AG10803 (cell line): ENCODE measurements around the gene HTD2.

Experiments
- DNase-seq: peaks from one replicate; pipeline ENCODE4 v3.0.0; 2010; ENCODE audit warnings: low read depth
- H3K4me3 ChIP-seq: 2 replicates; pipeline ENCODE4 v1.5.1; 2011; ENCODE audit warnings: mild to moderate bottlenecking, low read length, control low read depth
- TF ChIP-seq, protein P1 (sequence below): conservative IDR thresholded peaks from 2 replicates; pipeline ENCODE4 v1.5.1; 2011; ENCODE audit warnings: mild to moderate bottlenecking, low read length, control low read depth, inconsistent platforms

The HTD2 gene

DNA sequence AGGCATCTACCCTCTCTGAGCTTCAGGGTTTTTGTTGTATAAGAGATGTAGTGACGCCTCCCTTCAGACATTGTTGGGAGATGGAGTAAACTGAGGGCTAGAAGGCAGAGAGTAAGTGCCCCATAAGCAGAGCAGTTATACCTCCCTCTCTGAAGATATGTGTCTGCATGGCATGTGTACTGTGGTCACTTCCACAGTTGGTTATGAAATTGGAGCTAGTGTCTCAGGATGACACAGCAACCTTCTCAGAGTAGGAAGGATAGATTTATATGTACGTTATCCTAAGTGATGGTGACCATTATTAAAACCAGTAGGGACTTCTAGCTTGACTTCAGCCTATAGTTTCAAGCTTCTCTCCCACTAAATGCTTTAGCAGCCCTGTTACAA is 44.3 kb downstream of the HTD2 start:
- H3K4me3 ChIP-seq, result no peak overlapping the region
- peak; percentile 68 for DNase-seq
- TF ChIP-seq, protein P1, sequence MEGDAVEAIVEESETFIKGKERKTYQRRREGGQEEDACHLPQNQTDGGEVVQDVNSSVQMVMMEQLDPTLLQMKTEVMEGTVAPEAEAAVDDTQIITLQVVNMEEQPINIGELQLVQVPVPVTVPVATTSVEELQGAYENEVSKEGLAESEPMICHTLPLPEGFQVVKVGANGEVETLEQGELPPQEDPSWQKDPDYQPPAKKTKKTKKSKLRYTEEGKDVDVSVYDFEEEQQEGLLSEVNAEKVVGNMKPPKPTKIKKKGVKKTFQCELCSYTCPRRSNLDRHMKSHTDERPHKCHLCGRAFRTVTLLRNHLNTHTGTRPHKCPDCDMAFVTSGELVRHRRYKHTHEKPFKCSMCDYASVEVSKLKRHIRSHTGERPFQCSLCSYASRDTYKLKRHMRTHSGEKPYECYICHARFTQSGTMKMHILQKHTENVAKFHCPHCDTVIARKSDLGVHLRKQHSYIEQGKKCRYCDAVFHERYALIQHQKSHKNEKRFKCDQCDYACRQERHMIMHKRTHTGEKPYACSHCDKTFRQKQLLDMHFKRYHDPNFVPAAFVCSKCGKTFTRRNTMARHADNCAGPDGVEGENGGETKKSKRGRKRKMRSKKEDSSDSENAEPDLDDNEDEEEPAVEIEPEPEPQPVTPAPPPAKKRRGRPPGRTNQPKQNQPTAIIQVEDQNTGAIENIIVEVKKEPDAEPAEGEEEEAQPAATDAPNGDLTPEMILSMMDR, result no peak

DNA sequence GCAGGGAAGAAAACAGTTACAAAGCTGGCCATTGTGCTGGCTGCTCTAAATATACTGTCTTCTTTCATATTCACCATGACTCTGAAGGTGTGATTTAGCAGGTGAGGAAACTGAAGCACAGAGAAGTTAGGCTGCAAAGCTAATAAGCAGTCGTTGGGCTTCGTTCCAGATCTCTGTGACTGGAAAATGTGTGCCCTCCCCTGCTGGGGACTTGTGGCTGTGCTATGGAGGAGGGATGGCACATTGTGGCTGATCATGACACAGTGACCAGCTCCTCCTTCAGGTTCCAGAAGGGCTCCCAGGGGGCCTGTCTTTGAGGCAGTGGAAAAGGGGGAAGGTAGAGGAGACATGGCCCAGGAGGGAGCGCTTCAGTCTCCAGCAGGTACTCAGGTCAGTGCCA is 45.6 kb downstream of the HTD2 start:
- DNase-seq, result no peak
- H3K4me3 ChIP-seq, result no peak overlapping the region
- TF ChIP-seq, protein P1, result no peak

DNA sequence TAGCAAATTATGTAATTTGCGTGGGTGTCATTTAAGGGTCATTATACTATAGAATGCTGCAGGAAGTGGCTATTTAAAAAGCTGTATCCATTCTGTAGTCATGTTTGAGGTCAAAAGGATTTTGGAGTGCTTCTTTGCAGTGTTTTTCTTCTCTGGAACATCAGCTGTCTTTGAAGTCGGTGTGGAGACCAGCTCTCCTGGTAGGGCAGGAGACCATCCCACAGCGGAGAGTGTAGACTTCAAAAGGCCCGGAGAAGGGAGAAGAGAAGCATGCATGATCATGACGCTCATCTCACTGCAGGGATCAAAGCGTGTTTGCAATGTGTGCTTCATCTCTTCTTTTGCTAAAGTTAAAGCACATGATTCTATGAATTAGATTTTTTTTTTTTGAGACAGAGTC is 46.3 kb downstream of the HTD2 start:
- no peak for DNase-seq
- TF ChIP-seq, protein P1, result no peak
- no peak overlapping the region for H3K4me3 ChIP-seq

DNA sequence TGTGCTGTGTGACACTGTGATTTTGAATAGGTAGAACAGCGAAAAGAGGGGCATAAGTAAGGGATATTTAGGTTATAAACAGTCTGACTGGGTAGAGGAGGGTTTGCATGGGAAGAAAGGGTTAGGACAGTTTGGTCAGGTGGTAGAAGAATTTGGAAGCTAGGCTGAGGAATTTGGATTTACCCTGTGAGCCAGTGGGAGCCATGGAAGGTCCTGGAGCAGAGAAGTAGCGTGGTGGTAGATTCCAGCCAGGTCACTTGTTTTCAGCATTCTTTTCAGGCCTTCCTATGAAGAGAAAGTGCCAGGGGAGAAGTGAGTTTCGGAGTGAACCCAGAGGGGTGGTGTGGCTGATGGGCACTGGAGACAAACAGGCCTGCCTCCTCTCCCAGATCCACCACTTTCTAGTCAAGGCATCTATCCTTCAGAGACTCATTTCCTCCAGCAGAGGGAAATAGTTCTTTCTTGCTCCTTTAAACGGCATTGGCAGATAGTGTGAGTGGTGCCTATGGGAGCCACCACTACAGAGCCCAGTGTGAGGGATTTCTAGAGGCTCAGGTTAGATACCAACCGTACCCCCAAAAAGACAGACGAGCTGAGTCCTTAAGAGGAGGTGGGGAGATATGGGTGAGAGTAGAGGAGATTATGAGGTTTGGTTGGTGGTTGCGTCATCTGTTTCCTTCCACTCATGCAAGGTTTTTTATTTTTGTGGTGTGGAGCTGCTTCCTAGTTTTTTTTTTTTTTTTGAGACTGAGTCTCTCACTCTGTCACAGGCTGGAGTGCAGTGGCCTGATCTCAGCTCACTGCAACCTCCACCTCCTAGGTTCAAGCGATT is 47.6 kb downstream of the HTD2 start:
- peak; percentile 70 for DNase-seq

DNA sequence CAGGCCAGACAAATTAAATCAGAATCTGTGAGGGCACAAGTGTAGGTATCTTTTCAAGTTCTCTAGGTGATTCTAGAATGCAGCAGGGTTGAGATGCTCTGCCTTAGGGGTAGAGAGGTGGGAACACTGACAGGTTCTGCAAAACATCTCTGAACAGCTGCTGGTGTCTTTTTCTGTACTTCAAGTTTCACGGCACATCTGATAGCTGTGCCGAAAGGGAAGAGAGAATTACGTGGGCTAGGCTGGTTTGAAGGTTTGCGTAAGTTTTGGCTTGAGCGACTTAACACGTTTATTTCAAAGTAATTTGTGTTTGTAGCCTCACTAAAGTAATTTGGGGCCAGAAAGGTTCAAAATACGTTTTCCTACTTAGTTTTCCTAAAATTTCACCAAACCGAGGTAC is 48.9 kb downstream of the HTD2 start:
- no peak for DNase-seq
- H3K4me3 ChIP-seq, result no peak overlapping the region
- TF ChIP-seq, protein P1, result no peak

More for the DNA sequence above, 47.6 kb downstream of the HTD2 start:
- H3K4me3 ChIP-seq, result no peak overlapping the region
- TF ChIP-seq, protein P1, result peak; percentile 40

DNA sequence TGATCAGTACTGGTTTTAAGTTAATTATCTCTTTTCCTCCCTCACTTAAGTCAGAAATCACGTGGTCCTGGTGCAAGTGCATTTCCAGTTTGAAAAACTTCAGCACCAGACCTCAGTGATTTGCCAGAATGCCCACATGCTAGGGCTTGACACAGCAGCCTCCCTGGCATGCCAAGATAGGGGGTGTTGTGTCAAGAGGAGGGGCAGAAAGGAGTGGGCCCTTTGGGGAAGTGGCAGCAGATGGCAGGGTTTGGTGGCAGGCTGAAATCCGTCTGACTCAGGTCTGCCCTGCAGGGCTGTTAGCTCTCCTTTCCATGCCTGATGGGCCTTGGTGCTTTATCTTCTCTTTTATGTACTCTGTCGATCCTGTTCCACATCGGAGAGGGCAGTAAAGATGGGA is 49.7 kb downstream of the HTD2 start:
- no peak for DNase-seq
- H3K4me3 ChIP-seq, result no peak overlapping the region
- TF ChIP-seq, protein P1, result no peak

DNA sequence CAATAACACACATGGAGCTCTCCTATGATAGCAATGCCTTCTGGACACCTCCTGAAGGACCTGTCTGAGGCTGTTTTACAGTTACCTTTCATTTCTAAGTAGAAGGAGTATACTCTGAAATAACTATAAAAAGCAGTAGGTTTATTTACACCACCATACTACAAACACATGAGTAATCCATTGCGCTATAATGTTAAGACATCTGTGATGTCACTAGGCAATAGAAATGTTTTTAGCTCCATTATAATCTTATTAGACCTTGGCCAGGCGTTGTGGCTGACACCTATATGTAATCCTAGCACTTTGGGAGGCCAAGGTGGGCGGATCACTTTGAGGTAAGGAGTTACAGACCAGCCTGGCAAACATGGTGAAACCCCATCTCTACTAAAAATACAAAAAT is 51.1 kb downstream of the HTD2 start:
- no peak for DNase-seq
- H3K4me3 ChIP-seq, result no peak overlapping the region
- TF ChIP-seq, protein P1, result no peak
